DMS 273 treated with DMSO at 0.1 percent for 48 hours (cell line): ENCODE data around the gene PDPR.
"Not testable (repeated sequence)": the region's sequence is repeated elsewhere in the genome, so short reads cannot be mapped to it uniquely, and the experiment has no call there.

Source experiments
- DNase-seq: peaks from one replicate; lab custom pipeline; 2025; lab: John Stamatoyannopoulos, UW

The PDPR gene

DNA sequence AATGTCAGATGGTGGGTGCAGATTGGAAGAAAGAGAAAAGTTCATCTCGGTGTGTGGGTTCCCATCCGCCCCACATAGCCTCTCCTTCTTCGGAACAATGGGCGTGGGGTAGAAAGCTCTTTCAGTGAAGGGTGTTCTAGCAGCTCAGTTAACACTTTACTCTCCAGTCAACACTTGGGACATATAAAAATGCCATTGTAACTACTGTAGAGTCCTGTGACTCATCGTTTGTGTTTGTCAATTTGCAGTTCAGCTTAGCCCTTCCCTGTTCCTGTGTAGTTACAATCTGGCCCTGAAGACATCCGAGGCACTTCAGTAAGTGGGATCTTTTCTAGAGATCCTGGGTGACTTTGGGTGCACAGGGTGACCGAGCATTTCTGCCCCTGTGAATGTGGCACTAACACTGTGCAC lies 47.9 kb downstream of the PDPR start:
- no peak for DNase-seq

DNA sequence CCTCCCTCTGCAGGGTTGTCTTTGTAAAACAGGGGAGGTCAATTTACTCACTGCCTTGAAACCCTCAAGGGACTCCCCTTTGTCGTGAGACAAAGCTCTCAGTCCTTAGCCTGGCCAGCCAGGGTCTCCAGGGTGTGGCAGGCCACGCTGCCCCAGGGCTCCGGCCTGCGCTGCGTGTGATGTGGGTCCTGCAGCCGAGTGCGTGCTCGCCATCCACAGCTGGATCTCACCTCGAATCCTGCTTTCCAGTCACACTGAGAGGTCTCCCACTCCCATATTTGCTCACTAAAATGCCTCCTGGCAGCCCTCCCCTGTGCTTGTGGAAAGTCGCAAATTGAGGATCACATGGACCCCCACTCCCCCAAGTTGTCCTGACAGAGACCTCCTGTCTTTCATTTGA lies 49.5 kb downstream of the PDPR start:
- no peak for DNase-seq

DNA sequence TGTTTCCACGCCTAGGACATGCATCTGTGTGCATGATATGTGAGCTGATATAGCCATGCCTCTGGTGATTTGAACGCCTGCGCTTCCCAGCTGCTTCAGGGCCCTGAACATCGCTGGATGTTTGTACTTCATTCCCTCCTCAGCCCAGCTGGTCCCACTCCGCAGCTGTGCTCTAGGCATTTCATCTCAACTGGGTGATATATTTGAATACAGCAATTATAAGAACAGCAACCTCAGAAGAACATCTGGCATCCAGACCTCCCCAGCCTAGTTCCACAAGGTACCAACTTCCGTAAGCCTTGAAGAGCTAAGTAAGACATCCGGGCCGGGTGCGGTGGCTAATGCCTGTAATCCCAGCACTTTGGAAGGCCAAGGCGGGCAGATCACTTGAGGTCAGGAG lies 52.6 kb downstream of the PDPR start:
- DNase-seq = not testable (repeated sequence)

DNA sequence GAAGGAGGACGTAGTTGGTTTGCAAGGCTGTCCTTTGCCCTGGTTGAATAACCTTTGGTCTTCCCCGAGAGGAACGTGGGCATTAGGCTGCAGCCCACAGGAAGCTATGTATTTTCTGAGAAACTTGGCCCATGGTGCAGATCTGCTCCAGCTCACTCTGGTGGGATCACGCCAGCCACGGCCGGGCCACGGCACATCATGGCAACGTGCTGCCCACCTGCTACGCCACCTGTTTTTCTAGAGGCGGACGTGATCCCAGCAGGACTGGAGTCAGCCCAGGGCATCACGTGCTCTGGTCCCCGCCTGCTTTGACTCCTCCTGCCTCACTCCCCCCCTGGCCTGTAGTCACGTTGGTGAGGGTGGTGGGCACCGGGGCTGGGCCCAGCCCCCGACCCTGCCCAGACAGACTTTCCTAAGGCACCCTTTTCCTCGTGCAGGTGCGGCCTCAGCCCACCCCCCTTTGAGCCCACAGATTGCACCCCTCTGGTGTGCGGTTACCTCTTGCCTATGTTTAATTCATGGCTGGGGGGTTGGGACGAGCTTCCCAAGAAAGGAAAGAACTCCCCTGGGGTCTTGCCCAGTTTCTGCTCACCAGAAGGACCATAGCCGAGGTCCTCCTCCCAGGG lies 59.2 kb downstream of the PDPR start, which contains the start of gene CLEC18C:
Gene CLEC18C, plus strand, starts transcription at position 576 of the 626 bp plus-strand sequence. CDS start 492 bp downstream, outside the sequence.
- not testable (repeated sequence) for DNase-seq

DNA sequence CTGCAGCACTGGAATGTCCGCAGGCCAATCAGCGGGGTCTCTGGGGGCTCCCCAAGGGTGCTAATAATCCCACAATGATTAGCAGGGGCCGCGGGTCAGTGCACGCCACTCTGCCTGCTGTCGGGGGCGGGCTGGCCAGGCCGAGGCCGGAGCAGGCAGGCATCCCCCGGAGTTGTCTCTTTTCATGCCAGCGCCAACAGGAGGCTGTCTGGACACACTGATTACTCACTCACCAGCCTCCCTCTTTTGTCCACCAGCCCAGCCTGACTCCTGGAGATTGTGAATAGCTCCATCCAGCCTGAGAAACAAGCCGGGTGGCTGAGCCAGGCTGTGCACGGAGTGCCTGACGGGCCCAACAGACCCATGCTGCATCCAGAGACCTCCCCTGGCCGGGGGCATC lies 59.8 kb downstream of the PDPR start:
- not testable (repeated sequence) for DNase-seq

DNA sequence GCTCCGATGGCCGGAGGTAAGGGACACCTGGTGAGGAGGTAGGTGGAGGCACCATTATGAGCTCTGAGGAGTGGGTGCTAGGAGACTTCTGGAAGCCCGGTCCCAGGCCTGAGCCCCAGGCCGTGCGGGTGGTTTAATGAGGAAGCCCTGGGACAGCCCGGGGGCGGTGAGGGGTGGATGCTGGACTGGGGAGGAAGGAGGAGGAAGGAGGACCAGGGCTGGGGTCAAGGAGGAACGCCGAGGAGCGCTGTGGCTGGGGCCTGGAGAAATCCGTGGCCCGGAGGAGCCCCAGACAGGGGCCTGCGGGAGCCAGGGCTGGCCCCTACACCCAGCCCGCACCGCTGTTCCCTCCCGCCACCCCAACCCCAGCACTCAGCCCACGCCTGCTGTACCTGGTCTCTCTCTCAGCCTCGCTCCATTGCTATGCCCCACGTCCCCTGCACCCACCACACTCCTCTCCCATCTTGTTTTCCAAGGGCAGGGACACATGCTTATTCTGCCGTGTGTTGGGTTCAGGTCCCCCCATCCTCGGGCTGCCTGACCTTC lies 60.3 kb downstream of the PDPR start:
- not testable (repeated sequence) for DNase-seq

DNA sequence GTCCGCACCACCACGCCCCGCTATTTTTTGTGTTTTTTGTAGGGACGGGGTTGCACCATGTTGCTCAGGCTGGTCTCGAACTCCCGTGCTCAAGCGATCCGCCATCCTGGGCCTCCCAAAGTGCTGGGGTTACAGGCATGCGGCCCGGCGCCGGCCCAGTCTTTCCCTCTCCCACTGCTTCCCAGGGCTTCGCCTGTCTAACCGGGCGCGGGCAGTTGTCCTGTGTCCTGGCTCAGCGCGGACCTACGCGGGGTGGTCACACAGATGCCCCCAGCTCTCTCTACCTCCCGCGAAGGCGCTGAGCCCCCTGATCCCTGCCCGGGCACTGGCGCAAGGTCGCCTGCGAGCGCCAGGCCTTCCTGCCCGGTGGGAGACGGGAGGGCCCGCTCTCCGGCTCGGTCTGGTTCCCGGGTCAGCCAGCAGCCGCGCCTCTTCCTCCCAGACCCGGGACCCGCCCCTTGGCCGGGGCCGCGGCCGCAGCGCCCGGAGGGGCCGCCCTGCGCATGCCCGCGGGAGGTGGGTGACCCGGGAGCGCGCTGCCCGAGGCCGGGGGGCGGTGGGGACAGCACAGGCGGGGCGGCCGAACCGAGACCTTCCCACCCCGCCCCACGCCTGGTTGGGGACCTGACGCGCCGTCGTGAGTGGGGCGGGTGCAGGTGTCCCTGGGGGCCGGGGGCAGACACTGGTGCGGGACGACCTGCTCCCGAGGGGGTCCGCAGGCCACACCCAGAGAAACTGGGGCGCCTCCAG lies 73.9 kb downstream of the PDPR start:
- DNase-seq = not testable (repeated sequence)

DNA sequence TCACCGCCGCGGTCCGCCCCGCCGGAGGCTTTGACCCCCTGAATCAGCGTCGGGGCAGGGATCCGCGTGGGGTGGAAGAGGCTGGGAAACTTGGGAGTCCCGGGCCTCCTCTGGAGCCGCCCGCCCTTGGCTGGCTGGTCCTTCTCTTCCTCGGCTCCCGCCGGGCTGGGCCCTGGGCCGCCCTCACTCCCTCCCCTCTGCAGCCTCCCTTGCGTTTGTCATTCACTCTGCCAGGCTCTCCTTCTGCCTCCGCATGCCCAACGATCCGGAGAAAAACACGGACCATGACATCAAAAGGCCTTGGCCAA lies 74.4 kb downstream of the PDPR start:
- not testable (repeated sequence) for DNase-seq

DNA sequence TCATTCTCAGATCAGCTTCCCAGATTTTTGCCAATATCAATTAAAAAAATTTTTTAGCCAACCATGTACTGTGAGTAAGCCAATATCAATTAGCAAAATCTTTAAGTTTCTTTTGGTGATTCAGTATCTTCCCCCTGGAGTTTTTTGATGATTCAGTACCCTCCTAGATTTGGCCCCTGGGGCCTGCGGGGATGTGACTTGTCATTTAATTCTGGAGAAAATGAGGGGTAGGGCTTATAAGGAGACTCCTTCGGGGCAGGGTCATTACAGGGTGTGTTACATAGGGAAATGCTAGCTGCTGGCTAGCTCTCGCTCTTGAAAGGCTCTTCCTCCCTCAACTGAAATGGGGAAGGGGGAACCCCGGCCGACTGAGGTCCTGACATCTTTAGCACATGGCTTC lies 76.4 kb downstream of the PDPR start:
- DNase-seq = not testable (repeated sequence)

DNA sequence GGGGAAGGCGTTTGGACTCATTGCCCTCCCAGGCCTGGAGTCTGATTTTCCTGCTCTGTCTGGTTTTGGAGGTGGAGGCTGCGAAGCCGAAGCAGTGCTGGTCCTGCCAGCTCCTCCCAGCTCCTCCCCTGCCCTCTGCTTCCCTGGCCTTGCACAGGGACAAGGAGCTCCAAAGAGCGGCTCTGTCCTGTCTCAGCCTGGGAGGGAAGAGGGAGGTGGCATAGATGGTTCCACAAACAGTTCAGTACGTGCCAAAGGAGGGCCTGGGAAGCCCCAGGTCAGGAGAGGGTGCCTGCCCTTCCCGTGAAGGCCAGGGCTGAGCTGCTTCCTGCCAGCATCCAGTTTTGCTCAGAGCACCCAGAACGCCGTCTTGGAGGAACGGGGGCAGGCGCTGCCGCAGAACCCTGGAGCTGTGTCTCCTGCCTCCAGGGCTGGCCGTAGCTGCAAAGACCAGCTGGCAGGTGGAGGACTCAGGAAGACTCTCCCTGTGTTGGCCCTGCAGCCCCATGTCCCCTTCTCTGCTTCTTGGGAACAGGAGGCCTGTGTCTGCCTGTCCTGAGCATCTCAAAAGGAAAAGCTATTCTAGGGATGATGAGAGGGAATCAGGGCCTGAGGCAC lies 82.7 kb downstream of the PDPR start:
- not testable (repeated sequence) for DNase-seq

DNA sequence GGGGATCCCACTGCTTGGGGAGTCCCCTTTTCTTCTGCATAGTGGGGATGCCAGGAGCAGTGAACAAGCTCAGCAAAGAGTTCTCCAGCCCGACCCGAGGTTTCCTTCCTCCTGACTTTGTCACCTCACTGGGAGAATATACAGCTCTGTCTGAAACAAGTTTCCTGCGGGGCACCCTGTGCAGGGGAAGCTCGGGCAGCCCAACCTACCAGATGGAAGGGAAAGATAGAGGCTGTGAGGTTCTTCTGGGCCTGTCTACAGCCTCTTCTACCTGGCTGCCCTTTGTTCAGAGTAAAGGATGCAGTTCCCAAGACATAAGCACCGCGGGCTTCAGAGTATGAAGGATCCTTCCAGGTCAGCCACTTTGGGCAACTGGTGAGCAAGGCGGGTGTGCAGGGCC lies 83.5 kb downstream of the PDPR start:
- DNase-seq = not testable (repeated sequence)

DNA sequence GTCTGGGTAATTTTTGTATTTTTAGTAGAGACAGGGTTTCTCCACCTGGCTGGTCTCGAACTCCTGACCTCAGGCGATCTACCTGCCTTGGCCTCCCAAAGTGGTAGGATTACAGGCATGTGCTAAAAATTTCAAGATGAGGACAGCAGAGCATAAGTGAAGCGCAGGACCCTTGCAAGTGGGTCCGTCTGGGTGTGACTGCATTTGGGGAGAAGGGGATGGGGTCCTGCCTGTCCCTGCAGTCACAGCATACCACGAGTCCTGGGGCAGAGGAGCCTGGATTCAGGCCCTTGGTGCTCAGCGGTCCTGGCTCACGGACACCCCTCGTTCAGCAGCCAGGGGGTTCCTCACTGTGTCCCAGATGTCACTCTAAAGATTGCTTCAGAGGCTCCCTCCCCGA lies 84.1 kb downstream of the PDPR start:
- not testable (repeated sequence) for DNase-seq

DNA sequence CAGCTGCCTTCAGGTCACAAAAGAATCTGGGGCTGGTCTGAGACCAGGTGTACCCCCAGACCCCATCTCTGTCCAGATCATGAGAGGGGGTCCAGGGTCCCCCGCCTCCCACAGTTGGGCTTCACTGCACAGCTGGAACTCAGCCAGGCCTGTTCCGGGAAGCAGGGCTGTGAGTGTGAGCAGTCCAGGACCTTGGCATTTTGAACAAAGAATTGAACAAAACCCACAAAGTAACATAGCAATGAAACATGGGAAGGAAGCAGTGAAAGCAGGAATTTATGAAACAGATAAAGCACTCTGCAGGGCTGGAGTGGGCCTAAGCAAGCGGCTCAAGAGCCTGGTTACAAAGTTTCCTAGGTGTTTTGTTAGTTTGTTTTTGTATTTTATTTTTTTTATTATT lies 84.5 kb downstream of the PDPR start:
- not testable (repeated sequence) for DNase-seq

DNA sequence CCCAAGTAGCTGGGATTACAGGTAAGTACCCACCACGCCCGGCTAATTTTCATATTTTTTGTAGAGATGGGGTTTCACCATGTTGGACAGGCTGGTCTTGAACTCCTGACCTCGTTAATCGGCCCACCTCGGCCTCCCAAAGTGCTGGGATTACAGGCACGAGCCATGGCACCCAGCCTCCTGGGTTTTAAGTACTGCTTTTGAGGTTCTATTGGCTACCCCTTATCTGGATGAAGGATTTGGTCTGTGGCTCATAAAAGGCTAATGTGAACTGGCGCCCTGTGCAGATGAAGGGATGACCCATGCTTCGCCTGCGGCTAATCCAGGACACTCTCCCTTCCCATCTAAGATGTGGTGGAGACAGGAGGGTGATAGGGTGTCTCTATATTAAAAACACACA lies 85.0 kb downstream of the PDPR start:
- not testable (repeated sequence) for DNase-seq

DNA sequence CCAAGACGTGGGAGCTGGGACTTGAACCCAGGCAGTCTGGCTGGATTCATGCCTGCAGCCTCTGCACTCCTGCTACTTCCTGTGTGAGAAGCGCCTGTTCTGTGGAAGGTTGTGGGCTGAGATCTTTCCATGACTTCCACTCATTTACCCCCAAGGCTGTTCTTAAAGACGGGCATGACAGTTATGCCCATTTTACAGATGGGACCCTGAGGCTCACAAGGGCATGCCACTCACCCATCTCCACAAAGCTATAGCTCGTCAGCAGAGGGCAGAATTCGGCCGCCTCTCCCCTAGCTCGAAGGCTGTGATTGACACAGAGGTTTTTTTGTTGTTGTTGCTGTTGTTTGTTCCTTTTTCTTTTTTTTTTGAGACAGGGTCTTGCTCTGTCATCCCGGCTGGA lies 85.9 kb downstream of the PDPR start:
- not testable (repeated sequence) for DNase-seq

DNA sequence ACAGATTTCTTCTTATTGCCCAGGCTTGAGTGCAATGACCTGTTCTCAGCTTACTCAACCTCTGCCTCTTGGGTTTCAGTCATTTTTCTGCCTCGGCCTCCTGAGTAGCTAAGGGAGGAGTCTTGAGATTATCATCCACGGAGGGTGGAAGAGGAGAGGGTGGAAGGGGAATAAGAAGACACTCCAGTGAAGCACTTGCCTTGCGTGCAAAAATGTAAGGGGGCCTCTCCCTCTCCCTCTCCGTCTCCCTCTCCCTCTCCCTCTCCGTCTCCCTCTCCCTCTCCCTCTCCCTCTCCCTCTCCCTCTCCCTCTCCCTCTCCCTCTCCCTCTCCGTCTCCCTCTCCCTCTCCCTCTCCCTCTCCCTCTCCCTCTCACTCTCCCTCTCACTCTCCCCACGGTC lies 89.4 kb downstream of the PDPR start:
- not testable (repeated sequence) for DNase-seq

DNA sequence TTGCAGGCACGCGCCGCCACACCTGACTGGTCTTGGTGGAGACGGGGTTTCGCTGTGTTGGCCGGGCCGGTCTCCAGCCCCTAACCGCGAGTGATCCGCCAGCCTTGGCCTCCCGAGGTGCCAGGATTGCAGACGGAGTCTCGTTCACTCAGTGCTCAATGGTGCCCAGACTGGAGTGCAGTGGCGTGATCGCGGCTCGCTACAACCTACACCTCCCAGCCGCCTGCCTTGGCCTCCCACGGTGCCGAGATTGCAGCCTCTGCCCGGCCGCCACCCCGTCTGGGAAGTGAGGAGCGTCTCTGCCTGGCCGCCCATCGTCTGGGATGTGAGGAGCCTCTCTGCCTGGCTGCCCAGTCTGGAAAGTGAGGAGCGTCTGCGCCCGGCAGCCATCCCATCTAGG lies 89.9 kb downstream of the PDPR start:
- DNase-seq = not testable (repeated sequence)

DNA sequence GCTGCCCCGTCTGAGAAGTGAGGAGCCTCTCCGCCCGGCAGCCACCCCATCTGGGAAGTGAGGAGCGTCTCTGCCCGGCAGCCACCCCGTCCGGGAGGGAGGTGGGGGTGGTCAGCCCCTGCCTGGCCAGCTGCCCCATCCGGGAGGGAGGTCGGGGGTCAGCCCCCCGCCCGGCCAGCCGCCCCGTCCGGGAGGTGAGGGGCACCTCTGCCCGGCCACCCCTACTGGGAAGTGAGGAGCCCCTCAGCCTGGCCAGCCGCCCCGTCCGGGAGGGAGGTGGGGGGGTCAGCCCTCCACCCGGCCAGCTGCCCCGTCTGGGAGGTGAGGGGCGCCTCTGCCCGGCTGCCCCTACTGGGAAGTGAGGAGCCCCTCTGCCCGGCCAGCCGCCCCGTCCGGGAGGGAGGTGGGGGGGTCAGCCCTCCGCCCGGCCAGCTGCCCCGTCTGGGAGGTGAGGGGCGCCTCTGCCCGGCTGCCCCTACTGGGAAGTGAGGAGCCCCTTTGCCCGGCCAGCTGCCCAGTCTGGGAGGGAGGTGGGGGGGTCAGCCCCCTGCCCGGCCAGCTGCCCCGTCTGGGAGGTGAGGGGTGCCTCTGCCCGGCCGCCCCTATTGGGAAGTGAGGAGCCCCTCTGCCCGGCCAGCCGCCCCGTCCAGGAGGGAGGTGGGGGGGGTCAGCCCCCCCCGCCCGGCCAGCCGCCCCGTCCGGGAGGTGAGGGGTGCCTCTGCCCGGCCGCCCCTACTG lies 90.7 kb downstream of the PDPR start:
- DNase-seq = not testable (repeated sequence)

DNA sequence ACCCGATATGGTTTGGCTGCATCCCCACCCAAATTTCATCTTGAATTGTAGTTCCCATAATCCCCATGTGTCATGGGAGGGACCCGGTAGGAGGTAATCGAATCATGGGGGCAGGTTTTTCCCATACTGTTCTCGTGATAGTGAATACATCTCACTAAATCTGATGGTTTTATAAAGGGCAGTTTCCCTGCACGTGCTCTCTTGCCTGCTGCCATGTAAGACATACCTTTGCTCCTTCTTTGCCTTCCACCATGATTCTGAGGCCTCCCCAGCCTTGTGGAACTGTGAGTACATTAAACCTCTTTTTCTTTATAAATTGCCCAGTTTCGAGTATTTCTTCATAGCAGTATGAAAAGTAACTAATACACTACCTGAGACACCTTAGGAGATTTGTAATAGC lies 92.2 kb downstream of the PDPR start:
- DNase-seq = not testable (repeated sequence)
